Right lobe of liver (tissue), 4 donors: ENCODE measurements around the gene PRKAR2B.

Experiments used
- CTCF ChIP-seq, 4 donors: fragments of 200-600 bp in 3 of 4; fragments of 450-650 bp in 1 of 4; IDR thresholded peaks; one replicate each; pipeline versions ENCODE4 v1.5.1 to v1.8.0; 2016 to 2022; ENCODE audit warnings: antibody characterized with exemption in 4 of 4, mild to moderate bottlenecking in 2 of 4
- POLR2A ChIP-seq: fragments of 450-650 bp; IDR thresholded peaks from one replicate; pipeline ENCODE4 v1.6.1; 2017; ENCODE audit warnings: antibody characterized with exemption, mild to moderate bottlenecking
- donor health status: DM: no; HTN: no; CAD: no.
- donor health status: DM: no; HTN: no; CAD: no.
- donor health status: DM: no; HTN: yes; CAD: no.

GRCh38 chr7:107149863-107150262 is 105.4 kb downstream of the PRKAR2B start:
- TF ChIP-seq POLR2A (no peak), CTCF (IDR thresholded peaks at IDR 0.05) (no peak)
